SIG-M5 treated with dmso at 0.1 percent for 504 hours (cell line): ENCODE measurements around the gene TBXAS1.

Experiments
- DNase-seq: peaks from one replicate; lab custom pipeline; 2025; ENCODE audit not compliant: unreplicated experiment; lab: John Stamatoyannopoulos, UW

The TBXAS1 gene

GRCh38 chr7:139995017-139995915, 166.2 kb downstream of the TBXAS1 start:
- no peak for DNase-seq

GRCh38 chr7:139998572-139998971, 169.5 kb downstream of the TBXAS1 start:
- DNase-seq: no peak

- no peak for DNase-seq
Observed at GRCh38 chr7:139999516-139999915, 170.5 kb downstream of the TBXAS1 start.

GRCh38 chr7:140000666-140001268, 171.7 kb downstream of the TBXAS1 start:
- DNase-seq: no peak

GRCh38 chr7:140003913-140004382, 174.9 kb downstream of the TBXAS1 start:
- DNase-seq: peak; percentile 63

GRCh38 chr7:140004672-140005071, 175.6 kb downstream of the TBXAS1 start:
- no peak for DNase-seq

GRCh38 chr7:140005341-140005740, 176.3 kb downstream of the TBXAS1 start:
- DNase-seq: no peak

- DNase-seq: peak; percentile 14
Observed at GRCh38 chr7:140005754-140006503, 176.9 kb downstream of the TBXAS1 start.

GRCh38 chr7:140006600-140006999, 177.5 kb downstream of the TBXAS1 start:
- DNase-seq: no peak

GRCh38 chr7:140007051-140007690, 178.1 kb downstream of the TBXAS1 start:
- DNase-seq: no peak

- no peak for DNase-seq
Observed at GRCh38 chr7:140008755-140009610, 179.9 kb downstream of the TBXAS1 start.

- no peak for DNase-seq
Observed at GRCh38 chr7:140009735-140010134, 180.7 kb downstream of the TBXAS1 start.

GRCh38 chr7:140010194-140010895, 181.3 kb downstream of the TBXAS1 start:
- DNase-seq: no peak

- DNase-seq: no peak
Observed at GRCh38 chr7:140013676-140014075, 184.6 kb downstream of the TBXAS1 start.

GRCh38 chr7:140014123-140014522, 185.1 kb downstream of the TBXAS1 start:
- DNase-seq: no peak

- DNase-seq: no peak
Observed at GRCh38 chr7:140015471-140015970, 186.5 kb downstream of the TBXAS1 start.

- no peak for DNase-seq
Observed at GRCh38 chr7:140016540-140016939, 187.5 kb downstream of the TBXAS1 start.

GRCh38 chr7:140017034-140017433, 188.0 kb downstream of the TBXAS1 start:
- DNase-seq: no peak

GRCh38 chr7:140017543-140017942, 188.5 kb downstream of the TBXAS1 start:
- DNase-seq: no peak
